RCC 7860 (cell line): Measurements from ENCODE around the gene RIPK4.
A peak's percentile ranks its signal among the peaks of the same experiment; 100 is the strongest.
"Not testable (repeated sequence)": the region's sequence is repeated elsewhere in the genome, so short reads cannot be mapped to it uniquely, and the experiment has no call there.

Experiments used
- DNase-seq: peaks from one replicate; pipeline ENCODE4 v3.0.0-alpha.2; 2015; ENCODE audit warnings: low spot score
- FAIRE-seq: peaks from 2 replicates; lab custom pipeline; 2012; peaks lifted over from hg19 to GRCh38; lab: Jason Lieb, UNC

The RIPK4 gene

GRCh38 chr21:41720250-41720649 is 46.6 kb downstream of the RIPK4 start:
- FAIRE-seq (no peak), DNase-seq (no peak)

- FAIRE-seq (no peak), DNase-seq (no peak)
These were observed 47.2 kb downstream of the RIPK4 start for GRCh38 chr21:41719691-41720090.

- DNase-seq (no peak), FAIRE-seq (no peak)
These were observed 49.1 kb downstream of the RIPK4 start for GRCh38 chr21:41717573-41718330.

- DNase-seq (no peak), FAIRE-seq (no peak)
These were observed 50.1 kb downstream of the RIPK4 start for GRCh38 chr21:41716751-41717150.

- no peak for FAIRE-seq
- no peak for DNase-seq
These were observed 51.1 kb downstream of the RIPK4 start for GRCh38 chr21:41715649-41716281.

GRCh38 chr21:41714299-41714865 is 52.5 kb downstream of the RIPK4 start:
- not testable (repeated sequence) for FAIRE-seq, DNase-seq

- no peak for FAIRE-seq
- no peak for DNase-seq
These were observed 53.2 kb downstream of the RIPK4 start for GRCh38 chr21:41713495-41714281.

- FAIRE-seq (no peak), DNase-seq (no peak)
These were observed 54.1 kb downstream of the RIPK4 start for GRCh38 chr21:41712730-41713129.

GRCh38 chr21:41712201-41712600 is 54.7 kb downstream of the RIPK4 start:
- FAIRE-seq, result no peak
- DNase-seq, result no peak

- no peak for FAIRE-seq
These were observed 55.3 kb downstream of the RIPK4 start for GRCh38 chr21:41711416-41712007.

GRCh38 chr21:41710823-41711160 is 56.1 kb downstream of the RIPK4 start:
- FAIRE-seq (no peak), DNase-seq (no peak)

More at GRCh38 chr21:41711416-41712007, 55.3 kb downstream of the RIPK4 start:
- DNase-seq, result no peak

GRCh38 chr21:41709965-41710822 is 56.7 kb downstream of the RIPK4 start:
- DNase-seq (no peak), FAIRE-seq (no peak)

- FAIRE-seq (no peak), DNase-seq (no peak)
These were observed 57.7 kb downstream of the RIPK4 start for GRCh38 chr21:41709166-41709565.

- FAIRE-seq (no peak), DNase-seq (no peak)
These were observed 58.9 kb downstream of the RIPK4 start for GRCh38 chr21:41707960-41708330.

GRCh38 chr21:41707231-41707959 is 59.5 kb downstream of the RIPK4 start:
- DNase-seq (peak; percentile 28), FAIRE-seq (no peak)

GRCh38 chr21:41706678-41707077 is 60.2 kb downstream of the RIPK4 start:
- FAIRE-seq (no peak), DNase-seq (peak; percentile 52)

- no peak for FAIRE-seq
- no peak for DNase-seq
These were observed 60.6 kb downstream of the RIPK4 start for GRCh38 chr21:41706263-41706639.

GRCh38 chr21:41705546-41706262 is 61.1 kb downstream of the RIPK4 start:
- FAIRE-seq, result no peak
- no peak for DNase-seq
